Ascending aorta (tissue), 2 donors: Measurements from ENCODE around the gene NRXN3. TPM values are rescaled to one million over a fixed set of nuclear protein-coding genes. Genes with fewer than 3 reads are reported as not detected.

ENCODE experiments used
- DNase-seq, 2 donors: peaks; one replicate each; pipeline ENCODE4 v3.0.0-alpha.2; 2019; ENCODE audit warnings: low spot score in 2 of 2
- H3K27ac ChIP-seq, 2 donors: fragments of 200-600 bp; sonication (generic); one replicate each; pipeline ENCODE4 v1.5.1; 2016 to 2017; ENCODE audit warnings: mild to moderate bottlenecking in 1 of 2
- H3K27me3 ChIP-seq: fragments of 200-600 bp; sonication (generic); one replicate; pipeline ENCODE4 v1.5.1; 2017
- H3K36me3 ChIP-seq, 2 donors: fragments of 200-600 bp; sonication (generic); one replicate each; pipeline ENCODE4 v1.5.1; 2016
- H3K4me1 ChIP-seq, 2 donors: fragments of 200-600 bp; sonication (generic); one replicate each; pipeline ENCODE4 v1.5.1; 2016 to 2017; ENCODE audit warnings: mild to moderate bottlenecking in 1 of 2
- H3K4me3 ChIP-seq, 2 donors: fragments of 200-600 bp; sonication (generic); one replicate each; pipeline ENCODE4 v1.5.1; 2016 to 2017; ENCODE audit warnings: mild to moderate bottlenecking in 1 of 2
- H3K9me3 ChIP-seq, 2 donors: fragments of 200-600 bp; sonication (generic); one replicate each; pipeline ENCODE4 v1.5.1; 2016
- intact Hi-C: fragments of 100-400 bp; cut with DNase I; formaldehyde crosslinking; loops from one replicate; pipeline ENCODE4 v1.15.1; 2023
- total RNA-seq: library from RNA; depleted of rRNA; stranded (reverse); fragments of >200 nt; gene quantifications from one replicate; pipeline ENCODE4 v1.1.0, GENCODE V29; 2016
- TF ChIP-seq, protein P1 (sequence below), 3 experiments: fragments of 200-600 bp in 2 of 3; fragments of 450-650 bp in 1 of 3; sonication (generic) in 2 of 3; IDR thresholded peaks; one replicate each; pipeline ENCODE4 v1.5.1; 2016 to 2019; ENCODE audit warnings: antibody characterized with exemption in 3 of 3, mild to moderate bottlenecking in 1 of 3, moderate library complexity in 1 of 3

NRXN3 gene
- total RNA-seq, 1 donor from 2014 or later: 21.0 TPM

DNA sequence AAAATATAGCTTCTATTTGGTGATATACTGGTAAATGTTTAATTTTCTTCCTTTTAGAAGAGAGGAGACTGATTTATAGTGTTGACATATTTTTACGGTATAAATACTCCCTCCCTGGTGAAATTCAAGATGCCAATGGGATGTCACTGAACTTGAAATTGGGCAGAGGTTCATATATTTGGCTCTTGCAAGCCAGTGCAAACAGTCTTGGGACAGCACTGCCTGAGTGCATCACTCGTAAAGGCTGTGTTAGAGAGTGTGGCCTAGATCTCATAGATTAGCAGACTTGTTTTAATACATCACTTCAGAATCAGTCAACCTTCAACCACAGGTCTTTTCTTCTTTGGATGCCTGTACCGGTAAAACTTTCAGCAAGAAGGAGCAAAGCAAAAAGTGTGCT lies 681.0 kb downstream of the NRXN3 start:
- TF ChIP-seq, protein P1, sequence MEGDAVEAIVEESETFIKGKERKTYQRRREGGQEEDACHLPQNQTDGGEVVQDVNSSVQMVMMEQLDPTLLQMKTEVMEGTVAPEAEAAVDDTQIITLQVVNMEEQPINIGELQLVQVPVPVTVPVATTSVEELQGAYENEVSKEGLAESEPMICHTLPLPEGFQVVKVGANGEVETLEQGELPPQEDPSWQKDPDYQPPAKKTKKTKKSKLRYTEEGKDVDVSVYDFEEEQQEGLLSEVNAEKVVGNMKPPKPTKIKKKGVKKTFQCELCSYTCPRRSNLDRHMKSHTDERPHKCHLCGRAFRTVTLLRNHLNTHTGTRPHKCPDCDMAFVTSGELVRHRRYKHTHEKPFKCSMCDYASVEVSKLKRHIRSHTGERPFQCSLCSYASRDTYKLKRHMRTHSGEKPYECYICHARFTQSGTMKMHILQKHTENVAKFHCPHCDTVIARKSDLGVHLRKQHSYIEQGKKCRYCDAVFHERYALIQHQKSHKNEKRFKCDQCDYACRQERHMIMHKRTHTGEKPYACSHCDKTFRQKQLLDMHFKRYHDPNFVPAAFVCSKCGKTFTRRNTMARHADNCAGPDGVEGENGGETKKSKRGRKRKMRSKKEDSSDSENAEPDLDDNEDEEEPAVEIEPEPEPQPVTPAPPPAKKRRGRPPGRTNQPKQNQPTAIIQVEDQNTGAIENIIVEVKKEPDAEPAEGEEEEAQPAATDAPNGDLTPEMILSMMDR (IDR thresholded peaks at IDR 0.05): no peak
- no peaks in the 10 kb centered on the region for H3K36me3 ChIP-seq
- no peak for DNase-seq
- H3K4me1 ChIP-seq: no peaks in the 10 kb centered on the region
- no peak overlapping the region for H3K27ac ChIP-seq
- H3K27me3 ChIP-seq: no peaks in the 10 kb centered on the region
- H3K9me3 ChIP-seq: no peaks in the 10 kb centered on the region
- no peak overlapping the region for H3K4me3 ChIP-seq
- intact Hi-C loops: no loop called here

DNA sequence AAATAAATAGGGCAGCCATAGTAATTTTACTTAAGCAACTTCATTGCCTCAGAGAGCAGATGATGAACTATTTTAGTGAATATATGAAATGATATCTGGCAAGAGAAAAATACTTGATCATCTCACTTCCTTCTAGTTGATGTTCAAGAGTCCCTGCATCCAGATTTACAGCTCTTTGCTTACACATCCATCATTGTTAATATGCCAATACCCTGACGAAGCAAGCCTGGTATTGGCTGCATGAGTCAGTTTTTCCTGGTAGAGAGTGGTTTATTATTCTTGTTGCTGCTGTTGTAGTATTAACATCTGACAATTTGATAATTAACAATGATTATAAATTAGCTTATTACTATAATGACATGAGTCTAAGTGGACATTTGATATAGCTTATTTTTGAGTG lies 681.9 kb downstream of the NRXN3 start:
- H3K9me3 ChIP-seq: no peaks in the 10 kb centered on the region
- no peak for DNase-seq
- no peaks in the 10 kb centered on the region for H3K4me1 ChIP-seq
- H3K27ac ChIP-seq: no peak overlapping the region
- H3K27me3 ChIP-seq: no peaks in the 10 kb centered on the region
- TF ChIP-seq, protein P1 (IDR thresholded peaks at IDR 0.05): no peak
- no peaks in the 10 kb centered on the region for H3K36me3 ChIP-seq
- intact Hi-C loops: no loop called here
- no peak overlapping the region for H3K4me3 ChIP-seq

GRCh38 chr14:78857974-78858373 lies 687.8 kb downstream of the NRXN3 start:
- H3K27me3 ChIP-seq: no peaks in the 10 kb centered on the region
- TF ChIP-seq, protein P1 (IDR thresholded peaks at IDR 0.05): no peak
- H3K27ac ChIP-seq: no peak overlapping the region
- no peak for DNase-seq
- no peaks in the 10 kb centered on the region for H3K9me3 ChIP-seq
- intact Hi-C loops: no loop called here
- H3K4me3 ChIP-seq: no peak overlapping the region
- H3K4me1 ChIP-seq: no peaks in the 10 kb centered on the region
- no peaks in the 10 kb centered on the region for H3K36me3 ChIP-seq

DNA sequence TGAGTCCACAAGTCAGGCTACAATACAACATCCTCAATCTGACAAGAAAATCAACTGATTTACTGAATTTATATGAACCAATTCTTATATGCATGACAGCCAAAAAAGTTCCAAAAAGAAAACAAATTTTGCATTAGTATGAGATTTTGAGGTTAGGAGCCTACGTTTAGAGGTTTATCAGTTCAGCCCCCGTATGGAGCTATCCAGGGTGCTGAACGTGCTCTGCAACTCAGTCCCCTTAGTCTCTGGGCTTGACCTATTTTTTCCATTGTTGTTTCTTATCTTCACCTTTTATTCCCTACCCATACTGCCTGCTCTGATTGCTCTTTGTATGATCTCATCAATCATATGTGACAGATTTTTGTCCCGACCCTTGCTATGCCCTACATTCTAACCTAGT lies 693.0 kb downstream of the NRXN3 start:
- no peak overlapping the region for H3K27ac ChIP-seq

DNA sequence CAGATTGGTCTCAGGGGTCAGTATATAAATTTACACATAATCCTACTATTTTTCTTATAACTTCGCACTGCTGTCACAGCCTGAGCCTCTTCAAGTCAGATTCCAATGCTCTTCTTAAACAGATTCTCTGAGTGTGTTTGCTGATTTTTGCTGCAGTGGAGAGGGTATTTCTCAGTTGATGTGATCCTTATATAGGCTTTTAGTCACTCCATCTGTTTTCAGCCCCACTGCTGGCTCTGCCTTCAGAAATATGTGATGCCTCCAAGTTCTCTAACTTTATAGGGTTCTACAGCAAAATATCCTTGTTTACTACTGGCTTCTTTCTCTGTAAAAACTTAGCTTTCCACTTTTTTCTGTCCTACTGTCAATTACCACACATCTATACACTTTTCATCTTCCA lies 702.7 kb downstream of the NRXN3 start:
- intact Hi-C loops: no loop called here
- TF ChIP-seq, protein P1 (IDR thresholded peaks at IDR 0.05): no peak
- Histone ChIP-seq H3K27ac (no peak overlapping the region), H3K9me3 (no peaks in the 10 kb centered on the region), H3K4me3 (no peak overlapping the region), H3K4me1 (no peaks in the 10 kb centered on the region), H3K27me3 (no peaks in the 10 kb centered on the region), H3K36me3 (no peaks in the 10 kb centered on the region)
- no peak for DNase-seq

More for the DNA sequence above, 693.0 kb downstream of the NRXN3 start:
- Histone ChIP-seq H3K4me3 (no peak overlapping the region), H3K27me3 (no peaks in the 10 kb centered on the region), H3K36me3 (no peaks in the 10 kb centered on the region), H3K9me3 (no peaks in the 10 kb centered on the region), H3K4me1 (no peaks in the 10 kb centered on the region)
- intact Hi-C loops: no loop called here
- TF ChIP-seq, protein P1 (IDR thresholded peaks at IDR 0.05): no peak
- no peak for DNase-seq

DNA sequence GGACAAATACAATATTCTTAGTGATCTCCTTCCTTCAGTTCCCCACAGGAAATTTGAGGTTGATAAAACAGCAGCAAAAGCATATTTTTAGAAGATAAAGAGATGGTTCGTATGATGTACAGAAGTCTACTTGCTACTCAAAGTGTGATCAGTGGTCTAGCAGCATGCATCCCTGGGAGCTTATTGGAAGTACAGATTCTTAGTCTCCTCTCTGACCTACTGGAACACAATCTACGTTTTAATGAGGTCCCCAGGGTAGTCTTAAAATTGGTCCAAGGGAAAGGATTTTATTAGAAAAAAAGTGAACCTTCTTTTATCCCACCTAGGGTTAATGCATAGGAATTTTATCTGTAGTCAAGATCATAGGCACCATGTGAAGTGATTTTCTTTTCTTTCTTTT lies 703.4 kb downstream of the NRXN3 start:
- Histone ChIP-seq H3K4me1 (no peaks in the 10 kb centered on the region), H3K4me3 (no peak overlapping the region), H3K27ac (no peak overlapping the region), H3K9me3 (no peaks in the 10 kb centered on the region), H3K36me3 (no peaks in the 10 kb centered on the region), H3K27me3 (no peaks in the 10 kb centered on the region)
- intact Hi-C loops: no loop called here
- TF ChIP-seq, protein P1 (IDR thresholded peaks at IDR 0.05): no peak
- no peak for DNase-seq
